Stimulated activated naive CD8-positive, alpha-beta T cell treated with anti-CD3 and anti-CD28 coated beads, Interleukin-15, Interleukin-2, amounts not matched to agents 100 ng/mL and 50 ng/mL, for 24 hours (primary cell): Measurements from ENCODE around the gene HIC2.
"Not testable (repeated sequence)": the region's sequence is repeated elsewhere in the genome, so short reads cannot be mapped to it uniquely, and the experiment has no call there.

Experiments
- H3K27ac Mint-ChIP-seq: one replicate; pipeline ENCODE4 v1.8.0; 2021; ENCODE audit warnings: mild to moderate bottlenecking, mixed read lengths
- H3K27me3 Mint-ChIP-seq: one replicate; pipeline ENCODE4 v1.8.0; 2021; ENCODE audit warnings: mixed read lengths
- H3K36me3 Mint-ChIP-seq: one replicate; pipeline ENCODE4 v1.8.0; 2021; ENCODE audit warnings: low read depth, mixed read lengths
- H3K4me1 Mint-ChIP-seq: one replicate; pipeline ENCODE4 v1.8.0; 2021; ENCODE audit warnings: low read depth, mixed read lengths
- H3K4me3 Mint-ChIP-seq: one replicate; pipeline ENCODE4 v1.8.0; 2021; ENCODE audit warnings: mild to moderate bottlenecking, mixed read lengths
- H3K9me3 Mint-ChIP-seq: one replicate; pipeline ENCODE4 v1.8.0; 2021; ENCODE audit warnings: mixed read lengths

HIC2 gene

GRCh38 chr22:21493789-21494782, 76.9 kb downstream of the HIC2 start:
- H3K27ac Mint-ChIP-seq, H3K36me3 Mint-ChIP-seq, H3K9me3 Mint-ChIP-seq, H3K4me3 Mint-ChIP-seq, H3K27me3 Mint-ChIP-seq, H3K4me1 Mint-ChIP-seq: not testable (repeated sequence)

GRCh38 chr22:21497984-21498383, 80.8 kb downstream of the HIC2 start:
- not testable (repeated sequence) for H3K27me3 Mint-ChIP-seq, H3K4me1 Mint-ChIP-seq, H3K27ac Mint-ChIP-seq, H3K4me3 Mint-ChIP-seq, H3K9me3 Mint-ChIP-seq, H3K36me3 Mint-ChIP-seq

GRCh38 chr22:21498489-21498888, 81.3 kb downstream of the HIC2 start:
- not testable (repeated sequence) for H3K36me3 Mint-ChIP-seq, H3K27me3 Mint-ChIP-seq

GRCh38 chr22:21499623-21500506, 82.7 kb downstream of the HIC2 start:
- not testable (repeated sequence) for H3K9me3 Mint-ChIP-seq, H3K4me1 Mint-ChIP-seq, H3K27me3 Mint-ChIP-seq, H3K36me3 Mint-ChIP-seq, H3K27ac Mint-ChIP-seq, H3K4me3 Mint-ChIP-seq

More at GRCh38 chr22:21498489-21498888, 81.3 kb downstream of the HIC2 start:
- H3K4me1 Mint-ChIP-seq, H3K9me3 Mint-ChIP-seq, H3K27ac Mint-ChIP-seq, H3K4me3 Mint-ChIP-seq: not testable (repeated sequence)
